Calu3 (cell line): ENCODE data around the gene COL26A1. TPM values are rescaled to one million over a fixed set of nuclear protein-coding genes. Genes with fewer than 3 reads are reported as not detected.

Experiments
- BruUV-seq: library from RNA; stranded (reverse); fragments of 400-500 nt; replicated peaks from 2 replicates; lab custom pipeline; 2021; lab: Mats Ljungman, UMichigan
- CTCF ChIA-PET: fragments of 300-600 bp; sonication (Branson Sonifier 250); formaldehyde crosslinking; loops from one replicate; lab custom pipeline; 2022; ENCODE audit warnings: antibody characterized with exemption; lab: Charles Lee
- DNase-seq: peaks from one replicate; pipeline ENCODE4 v3.0.0; 2022
- H3K27ac Mint-ChIP-seq: one replicate; pipeline ENCODE4 v1.8.0; 2022; ENCODE audit warnings: mixed read lengths; ENCODE audit not compliant: unreplicated experiment
- H3K27me3 Mint-ChIP-seq: one replicate; pipeline ENCODE4 v1.8.0; 2022; ENCODE audit warnings: mixed read lengths; ENCODE audit not compliant: unreplicated experiment
- H3K36me3 Mint-ChIP-seq: one replicate; pipeline ENCODE4 v1.8.0; 2022; ENCODE audit warnings: mild to moderate bottlenecking, moderate library complexity, mixed read lengths; ENCODE audit not compliant: insufficient read depth, unreplicated experiment
- H3K4me1 Mint-ChIP-seq: one replicate; pipeline ENCODE4 v1.8.0; 2022; ENCODE audit warnings: mild to moderate bottlenecking, low read depth, mixed read lengths; ENCODE audit not compliant: unreplicated experiment
- H3K4me3 Mint-ChIP-seq: one replicate; pipeline ENCODE4 v1.8.0; 2022; ENCODE audit warnings: mild to moderate bottlenecking, low read depth, moderate library complexity, mixed read lengths; ENCODE audit not compliant: unreplicated experiment
- H3K9me3 Mint-ChIP-seq: one replicate; pipeline ENCODE4 v1.8.0; 2022; ENCODE audit warnings: low read depth, mixed read lengths; ENCODE audit not compliant: unreplicated experiment
- CTCF ChIP-seq: fragments of 200-600 bp; IDR thresholded peaks from one replicate; pipeline ENCODE4 v1.8.0; 2022; ENCODE audit warnings: antibody characterized with exemption; ENCODE audit not compliant: unreplicated experiment
- intact Hi-C: fragments of 100-400 bp; cut with micrococcal nuclease; formaldehyde crosslinking; loops from one replicate; pipeline ENCODE4 v1.10.0; 2022; ENCODE audit not compliant: unreplicated experiment
- total RNA-seq: library from RNA; stranded (reverse); gene quantifications from 2 replicates; pipeline ENCODE4 v1.2.3, GENCODE V29; 2022

COL26A1 gene
- total RNA-seq, 1 experiment from 2014 or later: not detected

GRCh38 chr7:101588131-101588935, 225.7 kb downstream of the COL26A1 start:
- BruUV-seq: no TSS peak
- CTCF ChIA-PET: no interaction called here
- intact Hi-C loops: no loop called here
- Mint-ChIP-seq H3K9me3 (peaks cover 3% of the 10 kb centered on the region), H3K4me1 (no peaks in the 10 kb centered on the region), H3K27me3 (no peaks in the 10 kb centered on the region), H3K36me3 (no peaks in the 10 kb centered on the region), H3K27ac (no peak overlapping the region), H3K4me3 (no peak overlapping the region)
- no peak for DNase-seq
- no peak for TF ChIP-seq CTCF

- BruUV-seq: no TSS peak
- no peak for DNase-seq
- TF ChIP-seq CTCF: no peak
- Mint-ChIP-seq H3K36me3 (no peaks in the 10 kb centered on the region), H3K27me3 (no peaks in the 10 kb centered on the region), H3K4me1 (no peaks in the 10 kb centered on the region), H3K27ac (no peak overlapping the region), H3K4me3 (no peak overlapping the region), H3K9me3 (no peaks in the 10 kb centered on the region)
- CTCF ChIA-PET: interaction anchor here (0.6 to 0.7 kb wide), 2 partner anchors 146 to 220 kb away, joined by 3 read pairs; no protein-coding TSS in a partner anchor
- intact Hi-C loops: no loop called here
Observed at GRCh38 chr7:101589052-101589451, 226.4 kb downstream of the COL26A1 start.

- intact Hi-C loops: loop anchor here (10.0 kb wide), 1 partner anchor 225 kb away; the partner anchor contains the start of gene CUX1
- CTCF ChIA-PET: no interaction called here
- no peaks in the 10 kb centered on the region for H3K27me3 Mint-ChIP-seq
- H3K36me3 Mint-ChIP-seq: no peaks in the 10 kb centered on the region
- TF ChIP-seq CTCF: no peak
- no peak overlapping the region for H3K4me3 Mint-ChIP-seq
- DNase-seq: no peak
- H3K27ac Mint-ChIP-seq: no peak overlapping the region
- no TSS peak for BruUV-seq
- H3K9me3 Mint-ChIP-seq: no peaks in the 10 kb centered on the region
- H3K4me1 Mint-ChIP-seq: no peaks in the 10 kb centered on the region
Observed at GRCh38 chr7:101589976-101590662, 227.4 kb downstream of the COL26A1 start.

GRCh38 chr7:101590663-101591435, 228.2 kb downstream of the COL26A1 start:
- no peak for TF ChIP-seq CTCF
- DNase-seq: no peak
- H3K4me3 Mint-ChIP-seq: no peak overlapping the region
- no peak overlapping the region for H3K27ac Mint-ChIP-seq
- H3K27me3 Mint-ChIP-seq: no peaks in the 10 kb centered on the region
- BruUV-seq: no TSS peak
- H3K4me1 Mint-ChIP-seq: no peaks in the 10 kb centered on the region
- no peaks in the 10 kb centered on the region for H3K36me3 Mint-ChIP-seq
- no peaks in the 10 kb centered on the region for H3K9me3 Mint-ChIP-seq
- intact Hi-C loops: loop anchor here (10.0 kb wide), 1 partner anchor 224 kb away; the partner anchor contains the start of gene CUX1
- CTCF ChIA-PET: no interaction called here
